Thyroid gland (tissue), 4 donors: ENCODE results near the gene STUB1. TPM values are rescaled to one million over a fixed set of nuclear protein-coding genes. Genes with fewer than 3 reads are reported as not detected.
A peak's percentile ranks its signal among the peaks of the same experiment; 100 is the strongest.

Experiments used
- DNase-seq, 2 donors: peaks; one replicate each; pipeline ENCODE4 v3.0.0-alpha.2; 2019
- H3K27ac ChIP-seq, 3 donors: fragments of 200-600 bp; sonication (generic); 1 replicate in 2 of 3; 2 replicates in 1 of 3; pipeline ENCODE4 v1.5.1; 2016 to 2019; ENCODE audit warnings: mild to moderate bottlenecking in 1 of 3, moderate library complexity in 1 of 3
- H3K27me3 ChIP-seq: fragments of 200-600 bp; sonication (generic); one replicate; pipeline ENCODE4 v1.5.1; 2019
- H3K36me3 ChIP-seq, 2 donors: fragments of 200-600 bp; sonication (generic); one replicate each; pipeline ENCODE4 v1.5.1; 2016 to 2019
- H3K4me1 ChIP-seq, 2 donors: fragments of 200-600 bp; sonication (generic); one replicate each; pipeline ENCODE4 v1.5.1; 2017 to 2019
- H3K4me3 ChIP-seq, 3 donors: fragments of 200-600 bp; sonication (generic); replicated peaks in 1 of 3; 1 replicate in 2 of 3; 2 replicates in 1 of 3; pipeline ENCODE4 v1.5.1; 2016; ENCODE audit warnings: mild to moderate bottlenecking in 1 of 3
- H3K9me3 ChIP-seq: fragments of 200-600 bp; sonication (generic); one replicate; pipeline ENCODE4 v1.5.1; 2017
- CTCF ChIP-seq, 6 experiments: fragments of 200-600 bp in 3 of 6; fragments of 450-650 bp in 3 of 6; sonication (generic) in 3 of 6; IDR thresholded peaks; one replicate each; pipeline ENCODE4 v1.5.1; 2016 to 2019; ENCODE audit warnings: antibody characterized with exemption in 6 of 6, mild to moderate bottlenecking in 2 of 6, inconsistent platforms in 1 of 6, moderate library complexity in 1 of 6
- POLR2A ChIP-seq, 2 donors: fragments of 450-650 bp; IDR thresholded peaks; one replicate each; pipeline ENCODE4 v1.6.1; 2017; ENCODE audit warnings: antibody characterized with exemption in 2 of 2, mild to moderate bottlenecking in 2 of 2, moderate library complexity in 1 of 2
- WGBS, 2 donors: methylation state at CpG; one replicate each; pipeline ENCODE4 v1.1.5; 2017; 5-methylcytosine and 5-hydroxymethylcytosine counted together
- intact Hi-C: fragments of 100-400 bp; cut with DNase I; formaldehyde crosslinking; loops from one replicate; pipeline ENCODE4 v1.15.1; 2023
- total RNA-seq, 4 donors: library from RNA; depleted of rRNA; stranded (reverse); fragments of >200 nt; gene quantifications; one replicate each; pipeline ENCODE4 v1.2.3, GENCODE V29; 2016

The STUB1 gene
- total RNA-seq, 4 donors from 2014 or later, result 134 to 206 (median 162) TPM

- intact Hi-C loops, result no loop called here
- no peak for DNase-seq
- TF ChIP-seq CTCF (IDR thresholded peaks at IDR 0.05), result no peak
- TF ChIP-seq POLR2A (IDR thresholded peaks at IDR 0.05), result no peak
- Histone ChIP-seq H3K9me3 (no peaks in the 10 kb centered on the region), H3K36me3 (no peaks in the 10 kb centered on the region), H3K27ac (no peak overlapping the region), H3K4me3 (no peak overlapping the region), H3K4me1 (peaks cover 5 to 17% of the 10 kb centered on the region in 2 donors), H3K27me3 (no peaks in the 10 kb centered on the region)
- 97 to 98% methylated on average over 20 of the region's 21 CpGs for WGBS, 2 donors
Measured at GRCh38 chr16:662597-662996, 17.6 kb upstream of the STUB1 start.

- Histone ChIP-seq H3K4me1 (peaks cover 8 to 15% of the 10 kb centered on the region in 2 donors), H3K27me3 (no peaks in the 10 kb centered on the region), H3K36me3 (peaks cover 20 to 24% of the 10 kb centered on the region in 2 donors), H3K9me3 (no peaks in the 10 kb centered on the region), H3K4me3 (no peak overlapping the region), H3K27ac (no peak overlapping the region)
- TF ChIP-seq POLR2A (IDR thresholded peaks at IDR 0.05) (no peak), CTCF (IDR thresholded peaks at IDR 0.05) (no peak)
- WGBS, 2 donors, result 90 to 94% methylated on average over 11 to 12 of the region's 13 CpGs
- intact Hi-C loops, result no loop called here
- DNase-seq, result no peak
Measured at GRCh38 chr16:666572-666971, 13.6 kb upstream of the STUB1 start.

GRCh38 chr16:667113-667779 lies 13.0 kb upstream of the STUB1 start:
- H3K4me3 ChIP-seq, result no peak overlapping the region

GRCh38 chr16:667780-668518 lies 12.3 kb upstream of the STUB1 start, which contains the start of gene RHOT2:
TSS of gene RHOT2 (plus strand) at chr16:668132. CDS start at chr16:668200, 68 bp downstream.
- intact Hi-C loops, result no loop called here
- peak within 1 kb of the TSS; percentile 70 to 80 (median 72) for H3K27ac ChIP-seq
- H3K4me1 ChIP-seq, result peaks cover 8 to 14% of the 10 kb centered on the region in 2 donors
- peak; percentile 92 to 93 for DNase-seq
- 0 to 1% methylated on average over 2 to 24 of the region's 78 CpGs for WGBS, 2 donors
- peak within 1 kb of the TSS; percentile 72 to 94 (median 75) for H3K4me3 ChIP-seq
- H3K27me3 ChIP-seq, result no peaks in the 10 kb centered on the region
- H3K36me3 ChIP-seq, result peaks cover 31 to 37% of the 10 kb centered on the region in 2 donors
- no peaks in the 10 kb centered on the region for H3K9me3 ChIP-seq
- TF ChIP-seq CTCF (IDR thresholded peaks at IDR 0.05) (peak; percentile 40 to 97 (median 88)), POLR2A (IDR thresholded peaks at IDR 0.05) (peak in 1 of 2 donors; percentile 65)

More at GRCh38 chr16:667113-667779, 13.0 kb upstream of the STUB1 start:
- no peak for TF ChIP-seq CTCF (IDR thresholded peaks at IDR 0.05)
- H3K27me3 ChIP-seq, result no peaks in the 10 kb centered on the region
- DNase-seq, result no peak
- H3K36me3 ChIP-seq, result peaks cover 24 to 30% of the 10 kb centered on the region in 2 donors
- intact Hi-C loops, result no loop called here
- peaks cover 8 to 14% of the 10 kb centered on the region in 2 donors for H3K4me1 ChIP-seq
- H3K9me3 ChIP-seq, result no peaks in the 10 kb centered on the region
- H3K27ac ChIP-seq, result peak overlapping the region in 2 of 3 donors; percentile 70 to 80
- 79 to 81% methylated on average over 14 to 19 of the region's 22 CpGs for WGBS, 2 donors
